HEK293 (cell line): ENCODE measurements around the gene RHBDD1.

Source experiments
- CTCF ChIA-PET: fragments of 350-600 bp; formaldehyde crosslinking; extraction: SDS; loops from one replicate; lab custom pipeline; 2021; ENCODE audit warnings: antibody characterized with exemption; lab: Yijun Ruan, JAX
- POLR2A ChIA-PET: fragments of 300-600 bp; formaldehyde crosslinking; extraction: SDS; loops from one replicate; lab custom pipeline; 2020; ENCODE audit warnings: antibody characterized with exemption, inconsistent platforms; lab: Yijun Ruan, JAX
- H3K27ac ChIP-seq: fragments of 200-500 bp; sonication (Bioruptor generic); 2 replicates; pipeline ENCODE4 v1.5.1; 2014; ENCODE audit warnings: low read depth, low read length, control low read depth, inconsistent platforms; ENCODE audit errors: extremely low read depth
- H3K36me3 ChIP-seq, 2 experiments: fragments of 200-500 bp in 1 of 2; sonication (Bioruptor generic) in 1 of 2; 1 replicate in 1 of 2; 2 replicates in 1 of 2; pipeline ENCODE4 v1.5.1; 2014 to 2017; ENCODE audit warnings: inconsistent platforms in 2 of 2, low read length in 2 of 2; ENCODE audit not compliant: control insufficient read depth in 2 of 2, insufficient read depth in 1 of 2
- H3K4me1 ChIP-seq: fragments of 200-500 bp; sonication (Bioruptor generic); 2 replicates; pipeline ENCODE4 v1.5.1; 2014; ENCODE audit warnings: mild to moderate bottlenecking, low read length, inconsistent platforms; ENCODE audit not compliant: control insufficient read depth, insufficient read depth
- H3K4me3 ChIP-seq: 2 replicates; pipeline ENCODE4 v1.5.1; 2011; ENCODE audit warnings: low read depth, mild to moderate bottlenecking, control low read depth, low read length, moderate library complexity
- H3K9me3 ChIP-seq: fragments of 200-500 bp; sonication (Bioruptor generic); 2 replicates; pipeline ENCODE4 v1.5.1; 2014; ENCODE audit warnings: low read depth, low read length, inconsistent platforms; ENCODE audit not compliant: control insufficient read depth, insufficient read depth
- GLI2 ChIP-seq: fragments of 450-650 bp; formaldehyde crosslinking; IDR thresholded peaks from 2 replicates; pipeline ENCODE4; 2017; ENCODE audit warnings: missing biosample characterization, missing genetic modification characterization, low read depth, borderline replicate concordance
- GLIS2 ChIP-seq: fragments of 450-650 bp; formaldehyde crosslinking; IDR thresholded peaks from 2 replicates; pipeline ENCODE4 v1.5.1; 2016; ENCODE audit warnings: missing biosample characterization, missing genetic modification characterization
- HOXC10 ChIP-seq: sonication (generic); formaldehyde crosslinking; IDR thresholded peaks from 2 replicates; pipeline ENCODE4 v1.8.1; 2023; ENCODE audit warnings: mild to moderate bottlenecking, missing genetic modification reagents
- HOXD13 ChIP-seq: sonication (generic); formaldehyde crosslinking; IDR thresholded peaks from 2 replicates; pipeline ENCODE4 v1.8.0; 2022; ENCODE audit warnings: missing genetic modification reagents, borderline replicate concordance
- KLF8 ChIP-seq: fragments of 450-650 bp; formaldehyde crosslinking; IDR thresholded peaks from 2 replicates; pipeline ENCODE4 v1.5.1; 2016; ENCODE audit warnings: missing biosample characterization, missing genetic modification characterization
- RBAK ChIP-seq: fragments of 450-650 bp; formaldehyde crosslinking; IDR thresholded peaks from 2 replicates; pipeline ENCODE4 v1.5.1; 2016; ENCODE audit warnings: missing biosample characterization, missing genetic modification characterization
- SCRT2 ChIP-seq: fragments of 450-650 bp; formaldehyde crosslinking; IDR thresholded peaks from 2 replicates; pipeline ENCODE4 v1.5.1; 2016; ENCODE audit warnings: missing biosample characterization, missing genetic modification characterization
- YY2 ChIP-seq: fragments of 450-650 bp; formaldehyde crosslinking; IDR thresholded peaks from 2 replicates; pipeline ENCODE4 v1.5.1; 2016; ENCODE audit warnings: missing biosample characterization, missing genetic modification characterization
- ZBTB11 ChIP-seq: fragments of 450-650 bp; formaldehyde crosslinking; conservative IDR thresholded peaks from 2 replicates; pipeline ENCODE4 v1.5.1; 2016; ENCODE audit warnings: low read depth, missing biosample characterization, missing genetic modification characterization
- ZIC2 ChIP-seq: fragments of 450-650 bp; formaldehyde crosslinking; IDR thresholded peaks from 2 replicates; pipeline ENCODE4 v1.5.1; 2016; ENCODE audit warnings: missing biosample characterization, missing genetic modification characterization
- ZNF174 ChIP-seq: fragments of 450-650 bp; formaldehyde crosslinking; IDR thresholded peaks from 2 replicates; pipeline ENCODE4 v1.5.0; 2017; ENCODE audit warnings: missing biosample characterization, mild to moderate bottlenecking, missing genetic modification characterization
- ZNF175 ChIP-seq: fragments of 450-650 bp; formaldehyde crosslinking; IDR thresholded peaks from 2 replicates; pipeline ENCODE4 v1.5.1; 2016; ENCODE audit warnings: missing biosample characterization, missing genetic modification characterization
- ZNF214 ChIP-seq: fragments of 450-650 bp; formaldehyde crosslinking; IDR thresholded peaks from 2 replicates; pipeline ENCODE4 v1.5.1; 2017; ENCODE audit warnings: missing biosample characterization, mild to moderate bottlenecking, missing genetic modification characterization, borderline replicate concordance
- ZNF248 ChIP-seq: fragments of 450-650 bp; formaldehyde crosslinking; IDR thresholded peaks from 2 replicates; pipeline ENCODE4 v1.5.1; 2017; ENCODE audit warnings: missing biosample characterization, missing genetic modification characterization
- ZNF292 ChIP-seq: fragments of 450-650 bp; formaldehyde crosslinking; IDR thresholded peaks from 2 replicates; pipeline ENCODE4 v1.5.1; 2016; ENCODE audit warnings: low read depth, missing biosample characterization, missing genetic modification characterization, borderline replicate concordance
- ZNF404 ChIP-seq: fragments of 450-650 bp; formaldehyde crosslinking; IDR thresholded peaks from 2 replicates; pipeline ENCODE4 v1.5.1; 2017; ENCODE audit warnings: missing biosample characterization, missing genetic modification characterization
- ZNF426 ChIP-seq: fragments of 450-650 bp; formaldehyde crosslinking; IDR thresholded peaks from 2 replicates; pipeline ENCODE4 v1.5.1; 2017; ENCODE audit warnings: missing biosample characterization, missing genetic modification characterization, mild to moderate bottlenecking, inconsistent platforms, moderate library complexity
- ZNF433 ChIP-seq: fragments of 450-650 bp; formaldehyde crosslinking; IDR thresholded peaks from 2 replicates; pipeline ENCODE4 v1.5.1; 2016; ENCODE audit warnings: missing biosample characterization, missing genetic modification characterization, low read depth
- ZNF510 ChIP-seq: fragments of 450-650 bp; formaldehyde crosslinking; IDR thresholded peaks from 2 replicates; pipeline ENCODE4 v1.5.1; 2018; ENCODE audit warnings: mild to moderate bottlenecking, missing genetic modification characterization, missing biosample characterization; ENCODE audit not compliant: insufficient replicate concordance
- ZNF514 ChIP-seq: fragments of 450-650 bp; formaldehyde crosslinking; IDR thresholded peaks from 2 replicates; pipeline ENCODE4 v1.5.1; 2016; ENCODE audit warnings: missing biosample characterization, missing genetic modification characterization
- ZNF558 ChIP-seq: fragments of 450-650 bp; formaldehyde crosslinking; IDR thresholded peaks from 2 replicates; pipeline ENCODE4 v1.5.1; 2016; ENCODE audit warnings: missing biosample characterization, missing genetic modification characterization
- ZNF645 ChIP-seq: fragments of 450-650 bp; formaldehyde crosslinking; IDR thresholded peaks from 2 replicates; pipeline ENCODE4; 2016; ENCODE audit warnings: missing biosample characterization, missing genetic modification characterization
- ZNF658 ChIP-seq: fragments of 450-650 bp; formaldehyde crosslinking; IDR thresholded peaks from 2 replicates; pipeline ENCODE4; 2016; ENCODE audit warnings: missing biosample characterization, missing genetic modification characterization
- ZNF776 ChIP-seq: fragments of 450-650 bp; formaldehyde crosslinking; IDR thresholded peaks from 2 replicates; pipeline ENCODE4 v1.5.0; 2017; ENCODE audit warnings: missing biosample characterization, missing genetic modification characterization, borderline replicate concordance
- ZNF792 ChIP-seq: fragments of 450-650 bp; formaldehyde crosslinking; IDR thresholded peaks from 2 replicates; pipeline ENCODE4 v1.5.1; 2016; ENCODE audit warnings: missing biosample characterization, missing genetic modification characterization
- TF ChIP-seq, protein P1 (sequence below): fragments of 450-650 bp; formaldehyde crosslinking; IDR thresholded peaks from 2 replicates; pipeline ENCODE4 v1.5.1; 2016; ENCODE audit warnings: missing biosample characterization, missing genetic modification characterization

RHBDD1 gene

DNA sequence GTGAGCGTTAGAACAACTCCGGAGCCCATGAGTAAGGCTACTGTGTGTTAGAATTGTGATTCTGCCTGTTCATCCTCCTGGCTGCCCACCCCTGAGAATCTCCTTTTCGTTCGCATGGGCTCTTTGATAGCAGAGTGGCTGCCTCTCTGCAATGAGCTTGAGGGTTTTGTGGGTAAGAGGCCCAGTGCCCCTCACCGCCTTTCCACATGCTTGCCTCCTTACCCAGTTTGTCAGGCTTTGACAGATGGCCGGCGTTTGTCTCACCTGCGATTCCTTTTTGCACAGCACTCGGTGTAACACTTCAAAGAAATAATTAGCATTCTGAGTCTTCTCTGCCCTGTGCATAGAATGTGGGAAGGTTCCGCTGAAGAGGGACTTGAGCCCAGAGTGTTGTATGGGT, 138.0 kb downstream of the RHBDD1 start:
- no peaks in the 10 kb centered on the region for H3K4me1 ChIP-seq
- ChIA-PET CTCF (no interaction called here), POLR2A (no interaction called here)
- H3K9me3 ChIP-seq = no peaks in the 10 kb centered on the region
- no peak overlapping the region for H3K27ac ChIP-seq
- TF ChIP-seq ZNF174 = no peak
- no peak for TF ChIP-seq ZNF514 (tag by site-specific recombination)
- no peak for TF ChIP-seq YY2 (tag by site-specific recombination)
- TF ChIP-seq ZNF175 = no peak
- TF ChIP-seq ZBTB11 (tag by site-specific recombination) = no peak
- no peak for TF ChIP-seq GLI2 (tag by site-specific recombination)
- TF ChIP-seq, protein P1, sequence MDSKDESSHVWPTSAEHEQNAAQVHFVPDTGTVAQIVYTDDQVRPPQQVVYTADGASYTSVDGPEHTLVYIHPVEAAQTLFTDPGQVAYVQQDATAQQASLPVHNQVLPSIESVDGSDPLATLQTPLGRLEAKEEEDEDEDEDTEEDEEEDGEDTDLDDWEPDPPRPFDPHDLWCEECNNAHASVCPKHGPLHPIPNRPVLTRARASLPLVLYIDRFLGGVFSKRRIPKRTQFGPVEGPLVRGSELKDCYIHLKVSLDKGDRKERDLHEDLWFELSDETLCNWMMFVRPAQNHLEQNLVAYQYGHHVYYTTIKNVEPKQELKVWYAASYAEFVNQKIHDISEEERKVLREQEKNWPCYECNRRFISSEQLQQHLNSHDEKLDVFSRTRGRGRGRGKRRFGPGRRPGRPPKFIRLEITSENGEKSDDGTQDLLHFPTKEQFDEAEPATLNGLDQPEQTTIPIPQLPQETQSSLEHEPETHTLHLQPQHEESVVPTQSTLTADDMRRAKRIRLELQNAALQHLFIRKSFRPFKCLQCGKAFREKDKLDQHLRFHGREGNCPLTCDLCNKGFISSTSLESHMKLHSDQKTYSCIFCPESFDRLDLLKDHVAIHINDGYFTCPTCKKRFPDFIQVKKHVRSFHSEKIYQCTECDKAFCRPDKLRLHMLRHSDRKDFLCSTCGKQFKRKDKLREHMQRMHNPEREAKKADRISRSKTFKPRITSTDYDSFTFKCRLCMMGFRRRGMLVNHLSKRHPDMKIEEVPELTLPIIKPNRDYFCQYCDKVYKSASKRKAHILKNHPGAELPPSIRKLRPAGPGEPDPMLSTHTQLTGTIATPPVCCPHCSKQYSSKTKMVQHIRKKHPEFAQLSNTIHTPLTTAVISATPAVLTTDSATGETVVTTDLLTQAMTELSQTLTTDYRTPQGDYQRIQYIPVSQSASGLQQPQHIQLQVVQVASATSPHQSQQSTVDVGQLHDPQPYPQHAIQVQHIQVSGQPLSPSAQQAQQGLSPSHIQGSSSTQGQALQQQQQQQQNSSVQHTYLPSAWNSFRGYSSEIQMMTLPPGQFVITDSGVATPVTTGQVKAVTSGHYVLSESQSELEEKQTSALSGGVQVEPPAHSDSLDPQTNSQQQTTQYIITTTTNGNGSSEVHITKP (tag by site-specific recombination) = no peak
- TF ChIP-seq ZNF510 (tag by site-specific recombination) = no peak
- TF ChIP-seq ZNF658 (tag by site-specific recombination) = no peak
- H3K4me3 ChIP-seq = no peak overlapping the region
- no peaks in the 10 kb centered on the region for H3K36me3 ChIP-seq

DNA sequence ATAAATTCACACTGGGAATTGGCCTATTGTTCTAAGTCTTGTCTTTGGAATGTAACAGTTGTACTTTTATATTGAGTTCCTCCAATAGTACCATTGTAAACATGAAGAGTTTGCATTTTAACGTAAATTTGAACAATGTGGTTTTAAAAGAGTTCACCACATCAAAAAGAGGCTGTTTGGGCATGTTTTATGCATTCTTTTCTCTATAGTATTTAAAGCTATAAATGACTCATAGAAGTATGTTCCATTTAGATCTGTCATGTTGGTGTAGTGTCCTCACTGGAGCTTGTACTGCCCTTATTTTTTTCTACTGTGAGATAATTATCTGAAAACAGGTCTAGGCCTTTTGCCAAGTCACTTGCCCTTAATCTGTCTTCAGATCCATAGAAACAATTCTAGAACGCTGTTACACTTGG, 141.9 kb downstream of the RHBDD1 start:
- H3K36me3 ChIP-seq = no peaks in the 10 kb centered on the region
- CTCF ChIA-PET = no interaction called here
- no peak overlapping the region for H3K27ac ChIP-seq

DNA sequence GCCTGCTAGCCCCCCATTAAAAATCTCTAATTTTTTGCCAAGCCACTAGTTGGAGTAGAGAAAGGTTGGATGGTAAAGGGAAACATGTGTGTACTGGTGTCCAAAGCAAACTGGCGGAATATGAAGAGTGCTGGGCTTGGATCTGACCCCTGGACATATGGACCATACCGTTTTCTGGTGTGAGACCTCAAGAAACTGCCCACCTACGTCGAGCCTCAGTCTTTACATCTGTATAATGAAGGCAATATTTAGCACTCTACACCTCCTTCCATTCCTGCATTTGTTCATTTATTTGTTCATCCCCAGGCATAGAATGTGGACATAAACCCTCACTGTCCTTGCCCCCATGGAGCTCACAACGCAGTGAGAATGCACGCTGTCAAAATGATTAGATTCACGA, 142.4 kb downstream of the RHBDD1 start:
- Histone ChIP-seq H3K4me3 (no peak overlapping the region), H3K4me1 (no peaks in the 10 kb centered on the region), H3K27ac (no peak overlapping the region), H3K36me3 (no peaks in the 10 kb centered on the region), H3K9me3 (no peaks in the 10 kb centered on the region)
- CTCF ChIA-PET = interaction anchor here (0.6 to 0.8 kb wide), 2 partner anchors 765 to 1089 kb away, joined by 4 to 5 read pairs; no protein-coding TSS in a partner anchor
- POLR2A ChIA-PET = no interaction called here
- no peak for TF ChIP-seq ZNF248 (tag by site-specific recombination)
- no peak for TF ChIP-seq ZNF792 (tag by site-specific recombination)
- no peak for TF ChIP-seq SCRT2 (tag by site-specific recombination)
- TF ChIP-seq HOXC10 (CRISPR knock-in tag) = no peak
- no peak for TF ChIP-seq ZNF214
- TF ChIP-seq KLF8 = no peak
- no peak for TF ChIP-seq ZNF645 (tag by site-specific recombination)
- TF ChIP-seq ZNF433 = no peak
- no peak for TF ChIP-seq ZIC2 (tag by site-specific recombination)
- no peak for TF ChIP-seq ZNF175
- TF ChIP-seq ZNF292 (tag by site-specific recombination) = no peak
- TF ChIP-seq GLIS2 (tag by site-specific recombination) = no peak
- TF ChIP-seq ZNF404 = no peak
- TF ChIP-seq RBAK (tag by site-specific recombination) = no peak
- TF ChIP-seq ZNF558 (tag by site-specific recombination) = no peak
- no peak for TF ChIP-seq ZNF776 (tag by site-specific recombination)

More for the DNA sequence above, 141.9 kb downstream of the RHBDD1 start:
- no peaks in the 10 kb centered on the region for H3K4me1 ChIP-seq
- POLR2A ChIA-PET = no interaction called here
- no peaks in the 10 kb centered on the region for H3K9me3 ChIP-seq
- no peak overlapping the region for H3K4me3 ChIP-seq
- TF ChIP-seq ZNF426 (tag by site-specific recombination) (no peak), HOXD13 (CRISPR knock-in tag) (0 out of 2 replicates have a peak, but pooled peaks have one; percentile 22)
- TF ChIP-seq, all 188 proteins: peak for 1
